Lung (tissue), 12 donors: Measurements from ENCODE around the gene CDC42BPG. TPM values are rescaled to one million over a fixed set of nuclear protein-coding genes. Genes with fewer than 3 reads are reported as not detected.
"Not testable (repeated sequence)": the region's sequence is repeated elsewhere in the genome, so short reads cannot be mapped to it uniquely, and the experiment has no call there.

Experiments used
- ATAC-seq: fragments of 200-7000 bp; cut with Tn5 transposase; one replicate; pipeline ENCODE4 v1.9.1; 2020; ENCODE audit warnings: moderate number of reproducible peaks; ENCODE audit not compliant: insufficient read depth, low FRiP score
- DNase-seq, 3 donors: peaks; one replicate each; pipeline ENCODE4 v3.0.0-alpha.2; 2013 to 2017
- H3K27ac ChIP-seq, 2 donors: one replicate each; pipeline ENCODE4 v1.5.1; 2013; ENCODE audit warnings: mild to moderate bottlenecking in 2 of 2, moderate library complexity in 2 of 2, control low read depth in 1 of 2, inconsistent platforms in 1 of 2, low read depth in 1 of 2, low read length in 1 of 2
- H3K27me3 ChIP-seq, 3 donors: one replicate each; pipeline ENCODE4 v1.5.1; 2013; ENCODE audit warnings: low read length in 2 of 3; ENCODE audit not compliant: control insufficient read depth in 3 of 3, insufficient read depth in 3 of 3
- H3K36me3 ChIP-seq, 4 donors: one replicate each; pipeline ENCODE4 v1.5.1; 2013; ENCODE audit warnings: low read length in 4 of 4, mild to moderate bottlenecking in 1 of 4, moderate library complexity in 1 of 4; ENCODE audit not compliant: control insufficient read depth in 4 of 4, insufficient read depth in 4 of 4
- H3K4me1 ChIP-seq, 5 donors: one replicate each; pipeline ENCODE4 v1.5.1; 2013; ENCODE audit warnings: low read length in 5 of 5, mild to moderate bottlenecking in 2 of 5, moderate library complexity in 1 of 5; ENCODE audit not compliant: control insufficient read depth in 5 of 5, insufficient read depth in 5 of 5
- H3K4me3 ChIP-seq: one replicate; pipeline ENCODE4 v1.5.1; 2013; ENCODE audit warnings: mild to moderate bottlenecking, control low read depth, moderate library complexity
- H3K9ac ChIP-seq, 2 donors: one replicate each; pipeline ENCODE4 v1.5.1; 2013; ENCODE audit warnings: low read length in 2 of 2, control low read depth in 1 of 2; ENCODE audit not compliant: insufficient read depth in 1 of 2
- H3K9me3 ChIP-seq, 4 donors: one replicate each; pipeline ENCODE4 v1.5.1; 2013; ENCODE audit warnings: low read length in 3 of 4, mild to moderate bottlenecking in 1 of 4, moderate library complexity in 1 of 4; ENCODE audit not compliant: control insufficient read depth in 4 of 4, insufficient read depth in 3 of 4
- CTCF ChIP-seq: IDR thresholded peaks from 2 replicates; pipeline ENCODE4 v1.5.1; 2012; ENCODE audit warnings: mild to moderate bottlenecking; ENCODE audit errors: control extremely low read depth, extremely low read depth
- WGBS, 2 donors: extraction: QIAGEN DNeasy Blood & Tissue Kit; methylation state at CpG; one replicate each; pipeline ENCODE4 v1.1.7; 2013; 5-methylcytosine and 5-hydroxymethylcytosine counted together
- polyA plus RNA-seq, 2 donors: library from polyadenylated mRNA; stranded (reverse); fragments of 200-250 nt; gene quantifications; one replicate each; pipeline ENCODE4 v1.2.1, GENCODE V29; 2013
- total RNA-seq, 2 donors: library from RNA; depleted of rRNA in 1 of 2; stranded (reverse); fragments of >200 nt in 1 of 2; gene quantifications; one replicate each; pipeline ENCODE4 v1.2.1, GENCODE V29; 2014 to 2021
- donor health status: control.
- donor health status: control.
- donor health status: Bipolar disorder and iron deficiency.
- donor health status: healthy.
- donor health status: DM: yes; HTN: yes; CAD: no.

Gene CDC42BPG
- total and polyA plus RNA-seq, 4 donors = 7.1 to 23.5 (median 10.6) TPM

DNA sequence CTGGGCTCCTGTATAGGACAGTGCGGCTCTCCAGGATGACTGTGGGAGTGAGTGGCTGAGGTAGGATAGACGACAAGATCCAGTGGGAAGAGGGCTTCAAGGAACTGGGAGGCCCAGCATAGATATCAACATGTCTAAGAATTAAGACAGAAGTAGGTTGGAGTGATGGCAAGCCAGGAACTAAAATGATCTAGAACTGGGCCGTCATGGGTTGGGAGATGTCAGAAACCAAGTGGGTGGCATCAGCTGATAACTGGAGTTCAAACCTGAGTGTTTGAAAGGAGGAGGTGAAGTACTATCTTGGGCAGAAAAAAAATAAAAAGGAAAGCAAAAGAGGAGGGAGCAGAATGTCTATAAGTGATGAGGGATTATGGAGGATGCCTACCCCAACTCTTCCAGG is 27.0 kb downstream of the CDC42BPG start:
- H3K36me3 ChIP-seq = no peaks in the 10 kb centered on the region
- no peak for TF ChIP-seq CTCF
- H3K9me3 ChIP-seq = peaks cover 0 to 3% (median 0%) of the 10 kb centered on the region in 4 donors
- H3K4me3 ChIP-seq = no peak overlapping the region
- ATAC-seq = no peak
- no peaks in the 10 kb centered on the region for H3K4me1 ChIP-seq
- no peak overlapping the region for H3K27ac ChIP-seq
- no peak overlapping the region for H3K9ac ChIP-seq
- H3K27me3 ChIP-seq = no peaks in the 10 kb centered on the region
- no peak for DNase-seq
- 87 to 94% methylated on average over 3 of the region's 3 CpGs for WGBS, 2 donors

DNA sequence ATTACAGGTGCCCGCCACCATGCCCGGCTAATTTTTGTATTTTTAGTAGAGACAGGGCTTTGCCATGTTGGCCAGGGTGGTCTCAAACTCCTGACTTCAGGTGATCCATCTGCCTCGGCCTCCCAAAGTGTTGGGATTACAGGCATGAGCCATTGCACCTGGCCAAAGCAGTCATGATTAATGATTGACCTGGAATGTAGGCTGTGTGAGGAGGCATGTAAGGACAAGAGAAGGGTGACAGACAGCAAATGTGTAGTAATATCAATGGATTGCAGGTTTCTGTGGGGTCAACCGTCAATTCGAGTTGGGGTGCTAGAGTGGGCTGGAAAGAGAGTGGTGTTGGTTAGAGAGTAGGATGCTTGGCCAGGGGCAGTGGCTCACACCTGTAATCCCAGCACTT is 29.0 kb downstream of the CDC42BPG start:
- not testable (repeated sequence) for H3K36me3 ChIP-seq, DNase-seq, H3K4me3 ChIP-seq, H3K9ac ChIP-seq, ATAC-seq, H3K9me3 ChIP-seq, H3K27ac ChIP-seq, H3K4me1 ChIP-seq, H3K27me3 ChIP-seq
- WGBS, 2 donors = 86 to 91% methylated on average over 5 of the region's 5 CpGs

DNA sequence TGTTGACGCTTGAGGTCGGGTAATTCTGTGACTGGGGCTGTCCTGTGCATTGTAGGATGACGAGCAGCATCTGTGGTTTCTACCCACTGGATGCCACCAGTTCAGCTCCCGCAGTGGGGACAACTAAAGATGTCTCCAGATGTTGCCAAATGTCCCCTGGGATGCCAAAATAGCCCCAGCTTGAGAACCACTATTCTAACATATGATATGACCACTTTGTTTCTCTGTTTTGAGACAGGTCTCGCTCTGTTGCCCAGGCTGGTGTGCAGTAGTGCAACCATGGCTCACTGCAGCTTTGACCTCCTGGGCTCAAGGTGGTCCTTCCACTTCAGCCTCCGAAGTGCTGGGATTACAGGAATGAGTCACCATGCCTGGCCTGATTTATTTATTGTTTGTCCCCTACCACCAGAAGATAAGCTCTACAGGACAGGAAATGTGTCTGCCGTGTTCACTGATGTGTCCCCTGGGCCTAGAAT is 29.7 kb downstream of the CDC42BPG start:
- Histone ChIP-seq H3K27me3 (no peaks in the 10 kb centered on the region), H3K4me1 (peaks cover 0 to 1% (median 0%) of the 10 kb centered on the region in 5 donors), H3K4me3 (no peak overlapping the region), H3K9ac (no peak overlapping the region), H3K36me3 (no peaks in the 10 kb centered on the region), H3K9me3 (no peaks in the 10 kb centered on the region), H3K27ac (no peak overlapping the region)
- ATAC-seq (no peak), DNase-seq (no peak)
- WGBS, 2 donors = 70 to 79% methylated on average over 7 of the region's 7 CpGs
- TF ChIP-seq CTCF = no peak

DNA sequence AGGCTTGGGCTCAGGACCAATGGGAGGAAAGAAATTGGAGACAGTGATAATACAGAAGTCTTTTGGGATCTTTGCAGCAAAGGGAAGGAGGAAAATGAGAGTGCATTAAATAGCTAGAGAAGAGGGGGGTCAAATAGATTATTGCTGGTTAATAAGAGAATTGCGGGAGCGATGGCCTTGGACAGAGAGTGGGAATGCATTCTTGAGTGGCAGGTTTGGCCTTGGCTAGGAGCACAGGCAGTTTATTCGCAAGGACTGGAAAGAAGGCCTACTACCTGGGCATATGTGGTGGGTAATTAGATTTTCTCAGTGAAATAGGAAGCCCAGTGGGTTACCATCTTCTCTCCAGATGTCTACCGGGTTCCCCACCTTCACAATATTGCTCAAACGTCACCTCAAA is 30.6 kb downstream of the CDC42BPG start:
- Histone ChIP-seq H3K36me3 (no peaks in the 10 kb centered on the region), H3K27me3 (no peaks in the 10 kb centered on the region), H3K27ac (no peak overlapping the region), H3K9ac (no peak overlapping the region), H3K9me3 (no peaks in the 10 kb centered on the region), H3K4me1 (peaks cover 0 to 7% (median 6%) of the 10 kb centered on the region in 5 donors), H3K4me3 (no peak overlapping the region)
- 84 to 89% methylated on average over 5 of the region's 5 CpGs for WGBS, 2 donors
- DNase-seq (no peak), ATAC-seq (no peak)
- TF ChIP-seq CTCF = no peak
